Hepatocyte (in vitro differentiated cells): ENCODE results near the gene RAB11FIP2. TPM values are rescaled to one million over a fixed set of nuclear protein-coding genes. Genes with fewer than 3 reads are reported as not detected.

Experiments used
- DNase-seq: peaks from one replicate; pipeline ENCODE4 v3.0.0-alpha.2; 2016; ENCODE audit warnings: low spot score
- H2AFZ ChIP-seq: fragments of 200-600 bp; sonication (generic); 2 replicates; pipeline ENCODE4 v1.6.0; 2016; ENCODE audit warnings: antibody characterized with exemption, mild to moderate bottlenecking
- H3K27ac ChIP-seq: fragments of 200-600 bp; sonication (generic); 2 replicates; pipeline ENCODE4 v1.5.1; 2016; ENCODE audit warnings: mild to moderate bottlenecking
- H3K27me3 ChIP-seq: fragments of 200-600 bp; sonication (generic); 2 replicates; pipeline ENCODE4 v1.6.1; 2016
- H3K36me3 ChIP-seq: fragments of 200-600 bp; sonication (generic); replicated peaks from 2 replicates; pipeline ENCODE4 v1.5.1; 2016; ENCODE audit warnings: low read depth; ENCODE audit not compliant: insufficient read depth
- H3K4me1 ChIP-seq: fragments of 200-600 bp; sonication (generic); 2 replicates; pipeline ENCODE4 v1.5.1; 2016; ENCODE audit warnings: mild to moderate bottlenecking, moderate library complexity; ENCODE audit not compliant: insufficient read depth
- H3K4me2 ChIP-seq: fragments of 200-600 bp; sonication (generic); 2 replicates; pipeline ENCODE4 v1.6.0; 2016
- H3K4me3 ChIP-seq: fragments of 200-600 bp; sonication (generic); 2 replicates; pipeline ENCODE4 v1.5.1; 2016; ENCODE audit warnings: mild to moderate bottlenecking
- H3K79me2 ChIP-seq: fragments of 200-600 bp; sonication (generic); 2 replicates; pipeline ENCODE4 v1.6.0; 2017; ENCODE audit warnings: mild to moderate bottlenecking
- H3K9me2 ChIP-seq: fragments of 200-600 bp; sonication (generic); replicated peaks from 2 replicates; pipeline ENCODE4 v1.6.0; 2017; ENCODE audit warnings: mild to moderate bottlenecking; ENCODE audit not compliant: insufficient read depth
- H3K9me3 ChIP-seq: fragments of 200-600 bp; sonication (generic); 2 replicates; pipeline ENCODE4 v1.5.1; 2016; ENCODE audit warnings: low read depth, mild to moderate bottlenecking
- H4K20me1 ChIP-seq: fragments of 200-600 bp; sonication (generic); 2 replicates; pipeline ENCODE4 v1.6.0; 2016; ENCODE audit warnings: mild to moderate bottlenecking; ENCODE audit not compliant: insufficient read depth, poor library complexity, severe bottlenecking
- CTCF ChIP-seq: fragments of 200-600 bp; sonication (generic); IDR thresholded peaks from 2 replicates; pipeline ENCODE4 v1.5.1; 2016; ENCODE audit warnings: antibody characterized with exemption, mild to moderate bottlenecking; ENCODE audit not compliant: poor library complexity
- EZH2 ChIP-seq: fragments of 200-600 bp; sonication (generic); IDR thresholded peaks from 2 replicates; pipeline ENCODE4 v1.6.1; 2016; ENCODE audit warnings: antibody characterized with exemption, mild to moderate bottlenecking, borderline replicate concordance
- EZH2phosphoT487 ChIP-seq: fragments of 200-600 bp; sonication (generic); IDR thresholded peaks from one replicate; pipeline ENCODE4 v1.6.1; 2018; ENCODE audit warnings: antibody characterized with exemption, mild to moderate bottlenecking, low read depth, moderate library complexity; ENCODE audit not compliant: unreplicated experiment, severe bottlenecking
- WGBS: methylation state at CpG from one replicate; pipeline ENCODE4 v1.1.6; 2016; ENCODE audit warnings: low lambda C conversion rate; ENCODE audit errors: missing lambda C conversion rate; 5-methylcytosine and 5-hydroxymethylcytosine counted together
- polyA plus RNA-seq: library from polyadenylated mRNA; unstranded; fragments of >200 nt; fragmentation: Nextera tagmentation; extraction: Ambion mirVana; gene quantifications from 2 replicates; pipeline ENCODE4 v1.2.1, GENCODE V29; 2016
- total RNA-seq: library from RNA; depleted of rRNA; stranded (reverse); fragments of >200 nt; gene quantifications from 2 replicates; pipeline ENCODE4 v1.2.3, GENCODE V29; 2014

The RAB11FIP2 gene
- total and polyA plus RNA-seq, 2 experiments from 2014 or later = 9.7 to 32.5 TPM

- Histone ChIP-seq H2AFZ (no peak overlapping the region), H3K9me2 (no peaks in the 10 kb centered on the region), H3K36me3 (no peaks in the 10 kb centered on the region), H3K4me2 (no peak overlapping the region), H3K27me3 (no peaks in the 10 kb centered on the region), H3K4me3 (no peak overlapping the region), H4K20me1 (no peaks in the 10 kb centered on the region), H3K4me1 (peaks cover 9% of the 10 kb centered on the region), H3K79me2 (peaks cover 5% of the 10 kb centered on the region), H3K9me3 (no peaks in the 10 kb centered on the region), H3K27ac (no peak overlapping the region)
- TF ChIP-seq EZH2 (no peak), CTCF (no peak), EZH2phosphoT487 (no peak)
- DNase-seq = no peak
- WGBS = 93% methylated on average over 4 of the region's 4 CpGs
These were observed 19.8 kb downstream of the RAB11FIP2 start for GRCh38 chr10:118026936-118027335.

GRCh38 chr10:118020365-118020764 is 26.4 kb downstream of the RAB11FIP2 start:
- Histone ChIP-seq H3K4me2 (no peak overlapping the region), H3K79me2 (no peaks in the 10 kb centered on the region), H3K27ac (no peak overlapping the region), H3K27me3 (no peaks in the 10 kb centered on the region), H3K9me2 (no peaks in the 10 kb centered on the region), H2AFZ (no peak overlapping the region), H3K4me3 (no peak overlapping the region), H3K36me3 (no peaks in the 10 kb centered on the region), H3K9me3 (no peaks in the 10 kb centered on the region), H4K20me1 (no peaks in the 10 kb centered on the region), H3K4me1 (no peaks in the 10 kb centered on the region)
- DNase-seq = no peak
- WGBS = 79% methylated on average over 3 of the region's 3 CpGs
- TF ChIP-seq CTCF (no peak), EZH2phosphoT487 (no peak), EZH2 (no peak)

GRCh38 chr10:118017850-118018249 is 28.9 kb downstream of the RAB11FIP2 start:
- Histone ChIP-seq H3K9me2 (no peaks in the 10 kb centered on the region), H3K79me2 (no peaks in the 10 kb centered on the region), H3K9me3 (no peaks in the 10 kb centered on the region), H3K4me1 (no peaks in the 10 kb centered on the region), H3K36me3 (no peaks in the 10 kb centered on the region), H3K27ac (no peak overlapping the region), H3K4me2 (no peak overlapping the region), H4K20me1 (no peaks in the 10 kb centered on the region), H2AFZ (no peak overlapping the region), H3K4me3 (no peak overlapping the region), H3K27me3 (no peaks in the 10 kb centered on the region)
- no peak for DNase-seq
- TF ChIP-seq EZH2 = no peak
- no peak for TF ChIP-seq EZH2phosphoT487
- TF ChIP-seq CTCF = no peak
- 68% methylated on average over 5 of the region's 5 CpGs for WGBS
